ENCODE results near the gene SPDYE2B.
"Not testable (repeated sequence)": the region's sequence is repeated elsewhere in the genome, so short reads cannot be mapped to it uniquely, and the experiment has no call there.

- not testable (repeated sequence) for TF ChIP-seq CTCF (IDR thresholded peaks at IDR 0.05; ENCODE audit: insufficient read depth, low read depth, low read length); EZH2 (IDR thresholded peaks at IDR 0.05; ENCODE audit: insufficient read depth, low read length)
Observed at GRCh38 chr7:102682560-102682959, 32.4 kb downstream of the SPDYE2B start.

All from astrocyte (in vitro differentiated cells and primary cell).